Vagina (tissue), 2 donors: ENCODE results near the gene HIVEP2. TPM values are rescaled to one million over a fixed set of nuclear protein-coding genes. Genes with fewer than 3 reads are reported as not detected.

Experiments
- DNase-seq, 2 donors: peaks; one replicate each; pipeline ENCODE4 v3.0.0-alpha.2; 2017; ENCODE audit errors: extremely low spot score in 2 of 2
- H3K27ac ChIP-seq: fragments of 200-600 bp; sonication (generic); one replicate; pipeline ENCODE4 v1.5.1; 2019
- H3K27me3 ChIP-seq: fragments of 200-600 bp; sonication (generic); one replicate; pipeline ENCODE4 v1.5.1; 2019
- H3K36me3 ChIP-seq, 2 donors: fragments of 200-600 bp; sonication (generic); one replicate each; pipeline ENCODE4 v1.5.1; 2017 to 2019
- H3K4me1 ChIP-seq: fragments of 200-600 bp; sonication (generic); one replicate; pipeline ENCODE4 v1.5.1; 2019
- H3K4me3 ChIP-seq, 2 donors: fragments of 200-600 bp; sonication (generic); 1 replicate in 1 of 2; 2 replicates in 1 of 2; pipeline ENCODE4 v1.5.1; 2016 to 2019
- H3K9me3 ChIP-seq: fragments of 200-600 bp; sonication (generic); one replicate; pipeline ENCODE4 v1.5.1; 2019
- POLR2A ChIP-seq, 2 donors: fragments of 450-650 bp; IDR thresholded peaks; one replicate each; pipeline ENCODE4 v1.6.1; 2017; ENCODE audit warnings: antibody characterized with exemption in 2 of 2, mild to moderate bottlenecking in 2 of 2, moderate library complexity in 2 of 2
- POLR2AphosphoS5 ChIP-seq, 2 donors: sonication (generic); formaldehyde crosslinking; IDR thresholded peaks; one replicate each; pipeline ENCODE4 v1.9.0; 2017; ENCODE audit warnings: antibody characterized with exemption in 2 of 2, mild to moderate bottlenecking in 2 of 2, low read depth in 1 of 2; ENCODE audit not compliant: insufficient read depth in 1 of 2
- intact Hi-C: fragments of 100-400 bp; cut with DNase I; formaldehyde crosslinking; loops from one replicate; pipeline ENCODE4 v1.15.1; 2023
- total RNA-seq: library from RNA; depleted of rRNA; stranded (reverse); fragments of >200 nt; gene quantifications from one replicate; pipeline ENCODE4 v1.2.3, GENCODE V29; 2016
- TF ChIP-seq, protein P1 (sequence below), 3 experiments: fragments of 450-650 bp in 2 of 3; fragments of 200-600 bp in 1 of 3; sonication (generic) in 1 of 3; IDR thresholded peaks; one replicate each; pipeline ENCODE4 v1.5.1; 2017 to 2019; ENCODE audit warnings: antibody characterized with exemption in 3 of 3, mild to moderate bottlenecking in 2 of 3, moderate library complexity in 2 of 3

HIVEP2 gene
- total RNA-seq, 1 donor from 2014 or later: 24.6 TPM

DNA sequence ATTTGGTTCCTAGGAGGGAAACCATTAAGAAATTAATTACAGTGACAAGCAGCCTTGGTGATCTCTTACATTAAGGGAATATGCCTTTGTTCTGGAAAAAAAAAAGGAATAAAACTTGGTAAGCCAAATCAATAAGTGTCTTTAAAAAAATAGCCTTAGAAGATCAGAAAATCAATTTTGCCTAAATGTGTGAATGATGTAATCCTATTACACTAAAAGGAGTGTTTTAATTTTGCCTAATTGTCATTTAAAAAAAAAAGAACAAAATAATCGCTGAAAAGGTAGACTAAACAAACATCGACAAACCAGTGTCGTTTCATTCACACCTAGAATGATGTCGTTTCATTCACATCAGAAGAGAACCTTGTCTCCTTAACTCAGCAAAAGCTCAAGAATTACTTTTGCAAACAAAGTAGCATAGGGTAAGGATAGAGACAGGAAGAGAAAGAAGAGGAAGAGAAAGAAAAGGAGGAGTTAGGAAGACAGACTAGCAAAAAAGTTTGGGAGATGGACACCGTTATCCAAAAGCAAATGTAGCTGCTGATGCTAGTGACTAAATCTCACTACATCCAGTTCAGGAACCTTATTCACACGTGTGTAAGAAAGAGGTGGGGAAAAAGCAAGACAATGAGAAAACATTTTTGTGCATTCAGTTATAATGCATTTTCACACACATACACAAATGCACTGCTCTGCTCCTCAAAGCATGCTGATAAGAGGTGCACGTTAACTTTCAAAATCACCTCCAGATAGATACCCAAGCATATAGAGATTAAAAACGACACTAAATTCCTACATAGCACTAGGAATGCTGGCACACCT is 60.6 kb downstream of the HIVEP2 start:
- DNase-seq: no peak
- Histone ChIP-seq H3K27ac (no peak overlapping the region), H3K9me3 (no peaks in the 10 kb centered on the region), H3K36me3 (no peaks in the 10 kb centered on the region), H3K4me3 (peak overlapping the region in 1 of 2 donors; percentile 16), H3K4me1 (peaks cover 18% of the 10 kb centered on the region), H3K27me3 (no peaks in the 10 kb centered on the region)
- intact Hi-C loops: no loop called here
- TF ChIP-seq POLR2A (IDR thresholded peaks at IDR 0.05) (no peak), POLR2AphosphoS5 (IDR thresholded peaks at IDR 0.05; ENCODE audit: insufficient read depth in 1 of 2, low read depth in 1 of 2) (no peak)
- TF ChIP-seq, protein P1, sequence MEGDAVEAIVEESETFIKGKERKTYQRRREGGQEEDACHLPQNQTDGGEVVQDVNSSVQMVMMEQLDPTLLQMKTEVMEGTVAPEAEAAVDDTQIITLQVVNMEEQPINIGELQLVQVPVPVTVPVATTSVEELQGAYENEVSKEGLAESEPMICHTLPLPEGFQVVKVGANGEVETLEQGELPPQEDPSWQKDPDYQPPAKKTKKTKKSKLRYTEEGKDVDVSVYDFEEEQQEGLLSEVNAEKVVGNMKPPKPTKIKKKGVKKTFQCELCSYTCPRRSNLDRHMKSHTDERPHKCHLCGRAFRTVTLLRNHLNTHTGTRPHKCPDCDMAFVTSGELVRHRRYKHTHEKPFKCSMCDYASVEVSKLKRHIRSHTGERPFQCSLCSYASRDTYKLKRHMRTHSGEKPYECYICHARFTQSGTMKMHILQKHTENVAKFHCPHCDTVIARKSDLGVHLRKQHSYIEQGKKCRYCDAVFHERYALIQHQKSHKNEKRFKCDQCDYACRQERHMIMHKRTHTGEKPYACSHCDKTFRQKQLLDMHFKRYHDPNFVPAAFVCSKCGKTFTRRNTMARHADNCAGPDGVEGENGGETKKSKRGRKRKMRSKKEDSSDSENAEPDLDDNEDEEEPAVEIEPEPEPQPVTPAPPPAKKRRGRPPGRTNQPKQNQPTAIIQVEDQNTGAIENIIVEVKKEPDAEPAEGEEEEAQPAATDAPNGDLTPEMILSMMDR (IDR thresholded peaks at IDR 0.05): no peak

DNA sequence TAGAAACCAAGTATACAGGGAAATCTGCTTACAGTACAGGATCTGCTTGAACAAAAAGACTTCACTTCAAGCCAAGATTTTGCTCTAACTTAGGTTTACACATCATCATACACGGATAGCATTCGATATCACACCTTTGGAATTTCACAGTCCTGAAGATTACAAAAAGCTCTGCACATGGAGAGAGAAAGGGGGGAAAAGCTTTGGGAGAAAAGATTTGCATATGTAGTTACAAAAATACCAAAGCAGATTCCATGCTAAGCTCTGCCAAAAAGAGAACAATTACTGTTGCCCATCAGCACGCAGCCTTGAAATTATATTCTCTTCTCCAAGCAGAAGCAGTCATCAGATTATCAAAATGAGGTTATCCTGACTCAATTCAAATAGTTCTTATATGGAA is 62.0 kb downstream of the HIVEP2 start:
- H3K9me3 ChIP-seq: no peaks in the 10 kb centered on the region
- TF ChIP-seq POLR2A (IDR thresholded peaks at IDR 0.05) (no peak), POLR2AphosphoS5 (IDR thresholded peaks at IDR 0.05; ENCODE audit: insufficient read depth in 1 of 2, low read depth in 1 of 2) (no peak)
- TF ChIP-seq, protein P1 (IDR thresholded peaks at IDR 0.05): no peak
- intact Hi-C loops: no loop called here
- H3K4me1 ChIP-seq: peaks cover 18% of the 10 kb centered on the region
- H3K27ac ChIP-seq: no peak overlapping the region
- DNase-seq: no peak
- H3K4me3 ChIP-seq: no peak overlapping the region
- no peaks in the 10 kb centered on the region for H3K27me3 ChIP-seq
- H3K36me3 ChIP-seq: no peaks in the 10 kb centered on the region

DNA sequence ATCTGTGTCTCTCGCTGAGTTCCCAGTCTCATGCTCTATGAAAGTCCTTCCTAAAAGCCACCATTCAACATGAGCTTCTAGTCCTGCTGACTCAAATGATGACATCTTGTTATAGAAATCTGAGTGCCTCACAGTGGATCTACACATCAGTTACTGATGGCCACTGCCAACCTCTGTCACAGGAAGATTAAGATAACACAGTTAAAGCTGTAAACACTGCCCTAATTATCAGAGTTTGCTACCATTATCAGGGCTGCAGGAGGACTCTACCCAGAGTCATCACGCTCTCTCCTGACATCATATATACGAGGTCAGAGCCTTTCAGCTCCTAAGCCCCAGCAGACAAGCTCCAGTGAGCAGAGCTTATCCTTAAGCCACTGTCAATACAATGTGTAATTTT is 63.2 kb downstream of the HIVEP2 start:
- peaks cover 18% of the 10 kb centered on the region for H3K4me1 ChIP-seq
- no peak for TF ChIP-seq POLR2AphosphoS5 (IDR thresholded peaks at IDR 0.05; ENCODE audit: insufficient read depth in 1 of 2, low read depth in 1 of 2)
- no peak for TF ChIP-seq POLR2A (IDR thresholded peaks at IDR 0.05)
- TF ChIP-seq, protein P1 (IDR thresholded peaks at IDR 0.05): no peak
- H3K9me3 ChIP-seq: no peaks in the 10 kb centered on the region
- intact Hi-C loops: no loop called here
- H3K27me3 ChIP-seq: no peaks in the 10 kb centered on the region
- no peak overlapping the region for H3K27ac ChIP-seq
- H3K4me3 ChIP-seq: no peak overlapping the region
- no peaks in the 10 kb centered on the region for H3K36me3 ChIP-seq
- DNase-seq: no peak

DNA sequence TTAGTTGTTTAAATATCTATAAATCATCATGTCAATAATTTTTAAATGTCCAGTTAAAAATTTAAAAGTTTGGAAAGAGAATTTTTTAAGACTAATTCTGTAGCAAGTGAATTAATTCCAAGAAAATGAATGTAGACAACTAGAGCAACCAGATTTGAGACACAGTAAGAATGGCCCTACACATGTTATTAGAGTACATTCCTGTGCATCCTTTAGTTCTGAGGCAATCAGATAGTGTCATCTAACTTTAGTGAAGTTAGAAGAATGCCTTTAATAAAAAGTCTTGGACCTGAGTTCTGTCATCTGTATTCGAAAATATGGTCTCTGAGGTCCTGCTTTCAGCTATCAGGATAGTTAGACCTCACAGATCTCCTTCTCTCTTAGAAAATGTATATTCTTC is 63.7 kb downstream of the HIVEP2 start:
- intact Hi-C loops: no loop called here
- Histone ChIP-seq H3K36me3 (no peaks in the 10 kb centered on the region), H3K27ac (no peak overlapping the region), H3K4me1 (peaks cover 18% of the 10 kb centered on the region), H3K4me3 (no peak overlapping the region), H3K9me3 (no peaks in the 10 kb centered on the region), H3K27me3 (no peaks in the 10 kb centered on the region)
- DNase-seq: no peak
- TF ChIP-seq, protein P1 (IDR thresholded peaks at IDR 0.05): no peak
- TF ChIP-seq POLR2AphosphoS5 (IDR thresholded peaks at IDR 0.05; ENCODE audit: insufficient read depth in 1 of 2, low read depth in 1 of 2) (no peak), POLR2A (IDR thresholded peaks at IDR 0.05) (no peak)

DNA sequence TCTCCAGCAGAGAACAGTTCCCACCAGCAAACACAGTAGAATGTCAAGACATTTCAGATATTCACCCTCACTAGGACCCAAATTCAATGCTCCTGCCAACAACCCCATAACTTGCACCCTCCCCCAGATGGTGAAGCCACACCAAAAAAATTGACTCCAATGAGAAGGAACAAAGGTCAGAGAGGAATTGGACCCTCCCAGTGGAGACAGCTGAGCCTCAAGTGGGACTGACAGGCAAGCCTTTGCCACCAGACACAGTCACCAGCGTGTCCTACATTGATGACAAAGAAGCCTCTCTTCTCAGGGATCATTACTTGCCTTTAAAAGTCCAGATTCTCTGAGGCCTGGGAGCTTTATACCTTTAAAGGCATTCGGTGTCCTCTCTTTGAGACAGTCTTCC is 64.8 kb downstream of the HIVEP2 start:
- peaks cover 9% of the 10 kb centered on the region for H3K4me1 ChIP-seq
- intact Hi-C loops: no loop called here
- DNase-seq: no peak
- no peaks in the 10 kb centered on the region for H3K9me3 ChIP-seq
- H3K36me3 ChIP-seq: no peaks in the 10 kb centered on the region
- TF ChIP-seq, protein P1 (IDR thresholded peaks at IDR 0.05): no peak
- no peak for TF ChIP-seq POLR2A (IDR thresholded peaks at IDR 0.05)
- no peak for TF ChIP-seq POLR2AphosphoS5 (IDR thresholded peaks at IDR 0.05; ENCODE audit: insufficient read depth in 1 of 2, low read depth in 1 of 2)
- H3K27ac ChIP-seq: no peak overlapping the region
- H3K27me3 ChIP-seq: no peaks in the 10 kb centered on the region
- H3K4me3 ChIP-seq: no peak overlapping the region
